KMS-11 (cell line): ENCODE data around the gene COL8A1.

ENCODE experiments used
- H2AFZ ChIP-seq: fragments of 200-600 bp; sonication (generic); 2 replicates; pipeline ENCODE4 v1.6.1; 2016; ENCODE audit warnings: antibody characterized with exemption, mixed run types, low read depth
- H3K27ac ChIP-seq: fragments of 200-600 bp; sonication (generic); 2 replicates; pipeline ENCODE4 v1.6.1; 2016; ENCODE audit warnings: mild to moderate bottlenecking, mixed run types
- H3K27me3 ChIP-seq: fragments of 200-600 bp; sonication (generic); 2 replicates; pipeline ENCODE4 v1.6.1; 2017; ENCODE audit warnings: mild to moderate bottlenecking, low read depth, mixed run types, moderate library complexity; ENCODE audit not compliant: insufficient read depth
- H3K36me3 ChIP-seq: fragments of 200-600 bp; sonication (generic); 2 replicates; pipeline ENCODE4 v1.6.1; 2017; ENCODE audit warnings: mild to moderate bottlenecking, mixed run types; ENCODE audit not compliant: insufficient read depth
- H3K4me1 ChIP-seq: fragments of 200-600 bp; sonication (generic); 2 replicates; pipeline ENCODE4 v1.6.1; 2016; ENCODE audit warnings: mild to moderate bottlenecking, low read depth, mixed run types; ENCODE audit not compliant: poor library complexity, severe bottlenecking
- H3K4me2 ChIP-seq: fragments of 200-600 bp; sonication (generic); 2 replicates; pipeline ENCODE4 v1.7.0; 2016; ENCODE audit warnings: mild to moderate bottlenecking, mixed run types
- H3K4me3 ChIP-seq: fragments of 200-600 bp; sonication (generic); IDR thresholded peaks from 2 replicates; pipeline ENCODE4 v1.6.1; 2017; ENCODE audit warnings: low read depth, low read length, mixed read lengths; ENCODE audit not compliant: insufficient read depth
- H3K79me2 ChIP-seq: fragments of 200-600 bp; sonication (generic); 2 replicates; pipeline ENCODE4 v1.6.1; 2016; ENCODE audit warnings: low read depth, mixed run types; ENCODE audit not compliant: insufficient read depth
- H3K9ac ChIP-seq: fragments of 200-600 bp; sonication (generic); 2 replicates; pipeline ENCODE4 v1.6.1; 2016; ENCODE audit warnings: mild to moderate bottlenecking, mixed run types
- H4K20me1 ChIP-seq: fragments of 200-600 bp; sonication (generic); 2 replicates; pipeline ENCODE4 v1.6.1; 2016; ENCODE audit warnings: mild to moderate bottlenecking, mixed run types; ENCODE audit not compliant: insufficient read depth
- CTCF ChIP-seq: fragments of 200-600 bp; sonication (generic); conservative IDR thresholded peaks from 2 replicates; pipeline ENCODE4 v1.6.1; 2017; ENCODE audit warnings: low read depth, mild to moderate bottlenecking, antibody characterized with exemption, low read length, moderate library complexity, mixed read lengths

Gene COL8A1

GRCh38 chr3:99817437-99818240 is 179.2 kb downstream of the COL8A1 start, which contains the start of gene CMSS1:
Gene CMSS1, plus strand, starts transcription at chr3:99817862.
- H3K79me2 ChIP-seq: peaks cover 42% of the 10 kb centered on the region
- peak within 1 kb of the TSS; percentile 84 for H2AFZ ChIP-seq
- 0 out of 2 replicates have a peak, but pooled peaks cover 6% of the 10 kb centered on the region for H4K20me1 ChIP-seq
- H3K4me2 ChIP-seq: peak within 1 kb of the TSS; percentile 95
- no peaks in the 10 kb centered on the region for H3K27me3 ChIP-seq
- H3K9ac ChIP-seq: peak within 1 kb of the TSS; percentile 84
- H3K27ac ChIP-seq: peak within 1 kb of the TSS; percentile 74
- H3K4me1 ChIP-seq: peaks cover 25% of the 10 kb centered on the region
- no peaks in the 10 kb centered on the region for H3K36me3 ChIP-seq
- TF ChIP-seq CTCF: no peak
- peak within 1 kb of the TSS; percentile 90 for H3K4me3 ChIP-seq

- H3K4me3 ChIP-seq: no peak overlapping the region
- 0 out of 2 replicates have a peak, but pooled peaks cover 6% of the 10 kb centered on the region for H4K20me1 ChIP-seq
- no peak overlapping the region; the same call in 1 of the 2 replicates for H3K9ac ChIP-seq
- H3K36me3 ChIP-seq: no peaks in the 10 kb centered on the region
- no peak overlapping the region for H2AFZ ChIP-seq
- H3K4me1 ChIP-seq: peaks cover 25% of the 10 kb centered on the region
- TF ChIP-seq CTCF: no peak
- peak overlapping the region; percentile 89 for H3K4me2 ChIP-seq
- no peaks in the 10 kb centered on the region for H3K27me3 ChIP-seq
- H3K27ac ChIP-seq: no peak overlapping the region; the same call in 1 of the 2 replicates
- peaks cover 42% of the 10 kb centered on the region for H3K79me2 ChIP-seq
These were observed 180.4 kb downstream of the COL8A1 start for GRCh38 chr3:99818818-99819217.

GRCh38 chr3:99823723-99824711 is 185.6 kb downstream of the COL8A1 start:
- no peaks in the 10 kb centered on the region for H3K27me3 ChIP-seq

More at GRCh38 chr3:99823723-99824711, 185.6 kb downstream of the COL8A1 start:
- Histone ChIP-seq H3K36me3 (no peaks in the 10 kb centered on the region), H3K27ac (no peak overlapping the region), H3K4me2 (no peak overlapping the region), H3K9ac (no peak overlapping the region), H2AFZ (no peak overlapping the region), H3K79me2 (peaks cover 41% of the 10 kb centered on the region), H4K20me1 (0 out of 2 replicates have a peak, but pooled peaks cover 6% of the 10 kb centered on the region), H3K4me1 (peaks cover 19% of the 10 kb centered on the region), H3K4me3 (no peak overlapping the region)
- TF ChIP-seq CTCF: no peak
